NCI-H2196 treated with DMSO at 0.1 percent for 48 hours (cell line): Measurements from ENCODE around the gene DNAH5.
"Not testable (repeated sequence)": the region's sequence is repeated elsewhere in the genome, so short reads cannot be mapped to it uniquely, and the experiment has no call there.

Experiments
- DNase-seq: peaks from one replicate; lab custom pipeline; 2025; ENCODE audit not compliant: unreplicated experiment; lab: John Stamatoyannopoulos, UW

DNAH5 gene

GRCh38 chr5:13944560-13945199, at the start of gene DNAH5:
TSS of gene DNAH5 (minus strand) at chr5:13944688. CDS start at chr5:13944438, 250 bp downstream.
- no peak for DNase-seq

GRCh38 chr5:13993926-13994325, 49.4 kb upstream of the DNAH5 start:
- DNase-seq: no peak

GRCh38 chr5:13992795-13993194, 48.3 kb upstream of the DNAH5 start:
- no peak for DNase-seq

- DNase-seq: no peak
These were observed 46.9 kb upstream of the DNAH5 start for GRCh38 chr5:13991365-13991764.

- DNase-seq: no peak
These were observed 46.4 kb upstream of the DNAH5 start for GRCh38 chr5:13990896-13991295.

GRCh38 chr5:13989832-13990231, 45.3 kb upstream of the DNAH5 start:
- DNase-seq: no peak

GRCh38 chr5:13987843-13988464, 43.5 kb upstream of the DNAH5 start:
- DNase-seq: peak; percentile 47

GRCh38 chr5:13985731-13986418, 41.4 kb upstream of the DNAH5 start:
- DNase-seq: no peak

- DNase-seq: not testable (repeated sequence)
These were observed 40.4 kb upstream of the DNAH5 start for GRCh38 chr5:13984888-13985287.

- peak; percentile 22 for DNase-seq
These were observed 32.7 kb upstream of the DNAH5 start for GRCh38 chr5:13976867-13977830.

GRCh38 chr5:13976223-13976622, 31.7 kb upstream of the DNAH5 start:
- no peak for DNase-seq

GRCh38 chr5:13975246-13975645, 30.8 kb upstream of the DNAH5 start:
- no peak for DNase-seq

GRCh38 chr5:13973724-13974123, 29.2 kb upstream of the DNAH5 start:
- no peak for DNase-seq

GRCh38 chr5:13972029-13972428, 27.5 kb upstream of the DNAH5 start:
- DNase-seq: no peak

- DNase-seq: peak; percentile 31
These were observed 12.7 kb upstream of the DNAH5 start for GRCh38 chr5:13957032-13957645.

GRCh38 chr5:13956471-13956870, 12.0 kb upstream of the DNAH5 start:
- no peak for DNase-seq

GRCh38 chr5:13955896-13956295, 11.4 kb upstream of the DNAH5 start:
- no peak for DNase-seq

- no peak for DNase-seq
These were observed 1.6 kb upstream of the DNAH5 start for GRCh38 chr5:13946111-13946510.

GRCh38 chr5:13945271-13945670, 783 bp upstream of the DNAH5 start:
- DNase-seq: no peak

- DNase-seq: no peak
These were observed 812 bp downstream of the DNAH5 start for GRCh38 chr5:13943676-13944075.

GRCh38 chr5:13941468-13941867, 3.0 kb downstream of the DNAH5 start:
- no peak for DNase-seq
